NOMO-1 treated with dmso at 0.1 percent for 144 hours (cell line): ENCODE measurements around the gene BRD3.

Experiments used
- DNase-seq: peaks from one replicate; lab custom pipeline; 2025; ENCODE audit not compliant: unreplicated experiment; lab: John Stamatoyannopoulos, UW

The BRD3 gene

DNA sequence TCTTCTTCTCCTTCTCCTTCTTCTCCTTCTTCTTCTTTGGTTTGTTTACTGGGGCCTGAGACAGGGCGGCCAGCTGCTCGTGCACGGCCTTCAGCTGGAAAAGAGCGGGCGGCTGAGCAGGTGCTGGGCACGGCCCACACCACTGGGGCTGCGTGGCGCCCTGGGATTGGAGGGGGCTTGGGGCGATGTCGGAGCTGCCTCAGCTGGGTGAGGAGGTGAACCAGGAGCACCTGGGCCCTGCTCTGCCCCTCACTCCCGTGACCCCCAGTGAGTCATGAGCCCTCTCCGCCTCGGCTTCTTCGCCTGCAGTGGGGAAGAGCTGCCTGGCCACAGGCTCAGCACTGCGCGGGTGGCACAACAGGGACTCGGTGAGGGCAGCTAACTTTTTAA is 27.7 kb downstream of the BRD3 start:
- DNase-seq: no peak

DNA sequence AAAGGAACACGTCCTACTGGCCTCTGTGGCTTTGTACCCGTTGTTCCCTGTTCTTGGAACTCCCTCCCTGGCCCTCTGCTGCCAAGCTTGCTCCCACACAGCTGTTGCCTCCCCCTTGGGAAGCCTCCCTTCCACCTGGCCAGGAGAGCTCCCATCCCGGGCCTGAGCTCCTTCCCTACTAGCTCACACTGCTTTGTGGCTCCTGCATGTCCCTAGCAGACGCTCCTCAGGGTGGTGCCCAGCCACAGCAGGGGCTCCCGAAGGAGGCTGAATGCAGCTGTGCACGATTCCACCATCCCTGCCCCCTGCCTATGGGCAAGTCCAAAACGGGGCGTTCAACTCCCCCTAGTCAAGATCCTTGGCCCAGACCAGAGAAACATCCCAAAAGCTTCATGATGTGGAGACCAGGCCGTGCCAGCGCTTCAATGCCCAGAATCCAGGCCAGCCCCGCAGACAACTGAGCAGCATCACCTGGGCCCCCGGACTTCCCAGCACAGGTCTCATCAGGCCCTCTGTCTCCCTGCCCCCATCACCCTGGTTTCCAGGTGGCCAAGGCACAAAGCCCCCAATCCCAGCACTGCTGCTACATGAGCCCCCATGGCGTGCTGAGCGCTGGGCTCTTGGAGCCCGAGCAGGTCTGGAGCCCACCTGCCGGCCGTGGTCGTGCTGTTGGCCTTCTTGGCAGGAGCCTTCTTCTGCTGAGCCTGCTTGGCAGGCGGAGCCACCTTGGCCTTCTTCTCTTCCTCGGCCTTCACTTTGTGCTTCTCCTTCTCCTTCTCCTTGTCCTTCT is 28.2 kb downstream of the BRD3 start:
- DNase-seq: no peak

DNA sequence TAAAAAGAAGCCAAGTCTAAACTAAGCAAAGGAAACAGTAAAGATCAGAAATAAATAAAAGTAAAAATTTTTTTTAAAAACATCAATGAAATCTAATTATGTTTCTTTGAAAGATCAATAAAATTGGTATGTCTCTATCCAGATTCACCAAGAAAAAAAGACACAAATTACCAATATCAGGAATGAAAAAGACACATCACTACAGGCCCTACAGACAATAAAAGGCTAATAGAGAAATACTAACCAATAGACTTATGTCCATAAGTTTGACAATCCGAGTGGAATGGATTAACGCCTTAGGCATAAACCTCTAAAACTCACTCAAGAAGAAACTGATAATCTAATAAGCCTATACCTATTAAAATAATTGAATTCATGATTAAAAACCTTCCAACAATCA is 30.2 kb downstream of the BRD3 start:
- no peak for DNase-seq

DNA sequence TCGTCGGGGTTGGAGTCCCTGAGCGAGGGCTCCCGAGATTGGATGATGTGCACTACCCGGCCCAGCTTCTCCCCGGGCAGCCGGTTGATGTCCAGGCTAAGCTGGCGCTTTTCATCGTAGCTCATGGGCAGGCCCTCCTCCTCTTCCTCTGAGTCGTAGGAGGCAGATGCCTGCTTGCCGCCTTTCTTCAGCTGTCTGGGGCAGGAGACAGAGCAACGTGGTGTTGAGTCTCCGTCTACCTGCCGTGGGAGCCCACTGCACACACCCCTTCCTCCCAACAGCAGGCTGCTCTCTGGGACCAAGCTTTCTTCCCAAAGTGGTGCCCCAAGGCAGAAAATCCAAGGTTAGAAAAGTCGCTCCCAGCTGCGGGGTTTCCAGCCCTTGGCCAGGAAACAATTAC is 31.7 kb downstream of the BRD3 start:
- DNase-seq: no peak

DNA sequence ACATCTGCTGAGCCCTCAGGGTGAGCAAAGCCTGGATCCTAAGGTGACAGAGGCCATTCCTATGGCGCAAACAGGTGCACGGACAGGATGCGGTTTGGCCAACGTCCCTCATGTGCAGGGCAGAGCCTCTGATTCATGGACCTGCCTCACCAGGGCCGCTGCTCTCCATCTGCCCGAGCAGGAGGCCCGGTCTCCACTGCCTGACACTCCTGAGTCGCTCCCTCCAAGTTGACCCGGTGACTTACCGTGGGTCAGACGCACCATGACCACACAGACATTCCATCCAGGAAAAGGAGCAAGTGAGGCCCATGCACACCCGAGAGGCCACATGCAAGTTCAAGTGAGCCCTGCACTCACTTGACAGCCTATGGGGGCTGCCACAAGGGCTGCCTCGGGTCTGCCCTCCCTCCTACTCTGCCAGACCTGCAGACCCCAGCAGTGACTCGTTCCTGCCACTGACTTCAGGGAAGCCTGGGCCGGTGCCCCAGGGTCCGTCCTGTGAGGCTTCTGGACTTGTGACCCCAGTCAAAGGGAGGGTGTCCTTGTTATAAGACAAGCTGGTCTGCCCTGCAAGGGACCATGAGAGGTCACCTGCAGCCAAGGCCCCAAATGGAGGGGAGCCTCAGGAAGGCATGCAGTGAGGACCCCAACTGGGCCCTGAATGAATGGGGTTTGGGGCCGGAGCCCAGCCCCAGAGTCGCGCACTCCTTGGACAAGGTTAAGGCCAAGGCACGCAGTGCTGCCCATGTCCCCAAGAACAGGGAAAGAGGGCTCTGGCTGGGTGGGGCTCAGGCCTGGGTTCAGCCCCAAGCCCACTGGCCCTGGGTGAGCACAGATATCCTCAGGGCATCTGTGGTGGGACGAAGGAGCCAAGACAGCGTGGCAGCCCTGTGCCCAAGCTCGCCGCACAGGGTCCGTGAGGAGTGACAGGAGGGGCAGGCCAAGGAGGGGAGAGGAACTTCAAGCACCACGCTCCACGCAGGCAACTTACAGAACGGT is 32.5 kb downstream of the BRD3 start:
- no peak for DNase-seq

DNA sequence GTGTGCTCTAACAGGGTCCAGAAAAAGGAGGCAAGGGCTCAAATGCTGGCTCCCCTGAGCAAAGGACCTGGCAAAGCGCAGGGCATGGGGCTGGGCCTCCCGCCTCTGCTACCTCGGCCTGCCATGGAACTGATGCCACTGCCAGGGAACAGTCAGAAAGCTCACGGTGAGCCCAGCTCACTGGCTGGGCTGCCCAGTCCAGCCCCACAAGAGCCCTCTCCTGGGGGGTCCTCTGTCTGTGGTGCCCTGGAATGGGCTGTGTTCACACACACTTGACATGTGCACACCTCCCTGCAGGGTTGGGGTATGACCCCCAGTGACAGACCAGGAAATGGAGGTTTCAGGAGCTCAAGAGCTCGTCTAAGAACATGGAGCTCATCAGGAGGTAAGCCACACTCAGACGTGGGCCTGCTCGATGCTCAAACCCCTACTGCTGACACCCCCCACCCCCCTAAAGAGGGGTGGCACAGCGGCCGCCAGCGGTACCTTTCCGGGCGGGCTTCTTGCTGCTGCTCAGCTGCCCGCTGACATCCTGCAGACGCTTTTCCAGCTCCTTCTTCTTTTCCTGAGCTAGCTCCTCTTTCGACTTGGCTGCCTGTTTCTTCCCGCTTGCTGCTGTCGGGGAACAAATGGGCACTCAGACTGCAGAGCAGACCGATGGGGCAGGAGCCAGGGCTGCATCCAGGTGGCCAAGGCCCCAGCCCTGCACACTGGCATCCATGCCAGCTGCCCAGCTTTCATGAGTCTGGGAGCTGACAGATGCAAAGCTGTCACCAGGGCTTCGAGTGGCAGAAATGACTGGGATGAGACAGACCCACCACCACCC is 33.4 kb downstream of the BRD3 start:
- DNase-seq: no peak

DNA sequence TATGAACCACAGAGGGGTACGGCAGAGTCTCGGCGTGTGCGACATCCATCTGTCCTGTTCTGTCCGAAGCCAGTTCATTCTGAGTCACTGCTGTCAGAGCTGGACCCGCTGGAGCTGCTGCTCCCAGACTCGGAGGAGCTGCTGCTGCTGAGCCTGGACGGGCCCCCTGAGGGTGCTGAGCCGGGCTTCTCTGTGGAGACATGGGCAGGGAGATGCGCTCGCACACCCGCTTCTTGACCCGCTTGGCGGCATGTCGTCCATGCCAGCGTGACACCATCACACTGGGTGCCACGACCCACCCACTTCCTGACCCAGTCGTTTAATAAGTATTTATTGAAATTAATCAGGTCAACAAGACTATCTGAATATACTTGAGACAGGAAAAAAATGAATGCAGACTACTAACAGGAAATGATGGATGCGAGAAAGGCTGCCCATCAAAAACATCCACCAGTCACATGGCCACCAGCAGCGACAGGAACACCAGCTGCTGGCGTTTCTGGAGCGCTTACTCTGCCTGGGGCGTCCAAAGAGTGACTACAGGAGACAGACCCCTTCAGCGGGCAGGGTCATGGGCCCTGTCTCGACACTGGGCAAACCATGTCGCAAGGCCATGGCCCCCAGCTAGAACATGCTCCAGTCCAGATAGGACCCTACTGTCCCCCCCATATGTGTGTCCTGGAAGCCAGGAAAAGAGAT is 34.2 kb downstream of the BRD3 start:
- no peak for DNase-seq

DNA sequence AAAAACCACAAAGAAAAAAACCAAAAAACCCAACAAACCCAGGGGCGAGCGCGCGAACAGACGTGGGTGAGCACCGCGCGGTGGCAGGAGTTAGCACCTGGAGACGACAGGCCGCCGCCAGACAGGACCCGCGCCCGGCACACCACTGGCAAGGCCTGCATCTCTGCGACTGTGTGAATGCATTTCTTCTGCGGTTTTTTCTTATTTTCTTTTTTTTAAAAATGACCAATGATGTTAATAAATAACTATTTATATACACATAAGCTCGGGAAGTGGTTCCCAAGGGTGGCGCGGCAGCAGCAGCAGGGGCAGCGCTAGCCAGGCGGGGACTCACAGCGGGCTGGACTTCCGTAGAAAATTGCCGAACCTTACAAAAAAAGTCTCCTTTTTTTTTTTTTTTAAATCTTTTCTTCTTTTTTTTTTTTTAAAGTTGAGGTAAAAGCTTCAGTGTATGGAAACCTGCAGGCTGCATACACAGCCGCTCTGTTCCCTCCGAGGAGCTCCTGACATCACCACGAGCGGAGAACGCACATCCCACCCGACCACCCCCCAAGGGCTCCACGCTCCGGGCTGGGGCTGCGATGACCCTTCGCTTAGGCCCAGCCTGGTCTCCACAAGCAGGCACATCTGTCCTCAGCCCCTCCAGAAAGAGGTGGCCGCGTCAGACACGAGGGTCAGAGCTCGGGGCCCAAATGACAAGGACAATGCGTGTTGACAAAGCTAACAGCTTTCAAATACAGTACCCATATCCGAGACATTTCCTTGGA is 35.2 kb downstream of the BRD3 start:
- no peak for DNase-seq

DNA sequence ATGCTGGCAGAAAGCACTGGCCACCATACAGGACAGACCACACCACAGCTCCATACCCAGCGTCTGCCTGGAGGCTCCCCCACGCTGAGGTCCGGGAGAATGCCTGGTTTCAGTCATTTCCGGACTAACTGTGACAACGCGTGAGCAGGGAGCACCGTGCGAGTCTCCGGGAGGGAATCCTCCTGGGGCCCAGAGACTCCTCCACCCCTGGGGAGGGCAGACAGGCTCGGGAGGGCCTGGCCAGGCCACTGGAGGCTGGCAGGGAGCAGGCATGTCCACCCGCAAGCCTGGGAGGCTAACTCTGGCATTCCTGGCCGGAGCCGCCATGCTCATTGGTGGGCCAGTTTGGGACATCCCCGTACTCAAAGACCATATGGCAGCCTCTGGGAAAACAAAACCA is 36.0 kb downstream of the BRD3 start:
- no peak for DNase-seq

DNA sequence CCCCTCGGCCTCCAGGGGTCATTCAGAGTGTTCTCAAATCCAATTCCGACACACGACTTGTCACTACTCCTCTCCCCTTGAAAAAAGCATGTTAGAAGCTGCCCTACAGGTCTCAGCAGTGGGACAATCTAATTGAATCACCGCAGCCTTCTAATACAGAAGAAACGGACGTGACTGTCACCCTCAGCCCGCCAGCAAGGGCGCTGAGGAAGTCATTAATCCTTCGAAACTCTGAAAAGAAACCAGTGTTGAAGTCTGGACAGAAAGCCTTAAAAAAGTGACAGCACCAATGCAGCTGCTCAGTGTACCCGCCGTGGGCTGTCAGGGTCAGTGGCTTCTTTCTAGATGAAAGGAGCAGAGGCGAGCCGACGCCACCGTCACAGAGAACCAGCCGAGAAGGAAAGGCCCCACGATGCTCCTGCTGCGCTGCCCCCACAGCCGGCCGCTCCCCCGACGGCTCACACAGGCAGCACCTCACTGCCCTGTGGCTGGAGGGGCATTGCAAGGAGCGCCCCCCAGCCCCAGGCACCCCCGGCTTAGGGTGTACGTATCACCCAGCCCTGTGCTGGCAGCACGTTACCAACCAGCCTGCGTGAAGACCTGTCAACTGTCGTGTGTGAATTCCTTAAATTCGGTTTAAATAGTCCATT is 36.9 kb downstream of the BRD3 start:
- DNase-seq: no peak

DNA sequence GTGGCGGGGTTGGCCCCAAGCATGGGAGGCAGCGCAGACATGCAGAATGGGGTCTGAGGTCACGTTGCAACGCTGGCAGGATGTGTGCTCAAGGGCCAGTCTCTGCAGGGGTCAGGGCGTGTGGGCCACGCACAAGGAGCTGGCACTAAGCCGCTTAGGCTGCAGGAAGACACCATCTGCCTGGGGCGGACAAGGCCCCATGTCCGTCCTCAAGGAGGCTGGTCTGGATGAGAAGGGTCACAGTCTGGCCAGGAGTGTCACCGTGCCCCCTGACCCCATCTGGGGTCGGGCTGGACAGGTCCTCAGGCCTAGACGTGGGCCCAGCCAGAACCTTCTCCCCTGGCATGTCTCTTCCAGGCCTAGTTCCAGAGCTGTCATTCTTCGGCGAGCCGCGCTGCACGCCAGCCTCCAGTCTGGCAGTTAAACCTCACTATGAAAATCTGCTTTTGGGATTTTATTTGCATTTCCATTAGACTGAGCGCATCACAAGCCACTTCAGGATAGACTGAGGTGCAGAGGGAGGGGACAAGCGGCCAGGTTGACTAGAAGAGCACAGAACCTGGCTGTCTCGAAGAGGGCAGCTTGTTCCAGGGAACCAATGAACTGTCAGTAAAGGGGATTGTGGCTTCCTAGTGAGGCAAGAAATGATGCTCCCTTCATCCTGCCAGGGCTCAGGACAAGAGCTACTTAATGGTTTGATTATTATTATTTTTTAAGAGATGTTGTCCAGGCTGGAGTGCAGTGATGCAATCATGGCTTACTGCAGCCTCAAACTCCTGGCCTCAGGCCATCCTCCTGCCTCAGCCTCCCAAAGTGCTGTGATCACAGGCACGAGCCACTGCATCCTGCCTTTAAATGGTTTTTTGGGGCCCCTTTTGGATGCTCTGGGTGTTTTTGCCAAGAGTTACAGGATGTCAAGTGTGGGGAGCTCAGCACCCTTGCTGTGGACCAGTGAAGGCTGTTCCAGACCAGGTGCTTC is 38.3 kb downstream of the BRD3 start:
- no peak for DNase-seq

DNA sequence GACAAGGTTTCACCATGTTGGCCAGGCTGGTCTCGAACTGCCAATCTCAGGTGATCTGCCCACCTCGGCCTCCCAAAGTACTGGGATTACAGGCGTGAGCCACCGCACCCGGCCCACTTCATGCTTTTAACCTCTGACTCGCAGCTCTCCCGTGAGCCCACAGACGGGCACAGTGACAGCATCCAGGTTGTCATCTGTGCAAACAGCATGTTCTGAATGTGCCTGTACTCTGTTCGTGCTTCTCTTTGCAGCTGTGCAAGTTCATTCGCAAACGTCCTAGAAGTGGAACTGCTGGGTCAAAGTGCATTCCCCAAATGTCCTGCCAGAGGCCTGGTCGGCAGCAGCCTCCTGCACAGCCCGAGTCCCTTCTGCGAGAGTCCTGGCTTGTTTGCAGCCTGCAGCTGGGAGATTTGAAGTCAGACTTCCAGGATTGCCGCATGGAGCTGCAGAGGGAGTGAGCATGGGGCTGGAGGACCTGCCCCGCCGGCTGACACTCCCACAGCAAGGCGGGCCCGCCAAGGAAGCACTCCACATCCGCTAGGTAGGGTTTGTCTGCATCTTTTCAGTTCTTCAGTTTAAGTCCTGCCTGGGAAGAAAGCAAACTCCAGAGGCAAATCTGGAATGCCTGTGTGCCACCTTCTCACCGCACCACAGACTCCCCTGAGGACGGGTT is 39.1 kb downstream of the BRD3 start:
- DNase-seq: no peak

DNA sequence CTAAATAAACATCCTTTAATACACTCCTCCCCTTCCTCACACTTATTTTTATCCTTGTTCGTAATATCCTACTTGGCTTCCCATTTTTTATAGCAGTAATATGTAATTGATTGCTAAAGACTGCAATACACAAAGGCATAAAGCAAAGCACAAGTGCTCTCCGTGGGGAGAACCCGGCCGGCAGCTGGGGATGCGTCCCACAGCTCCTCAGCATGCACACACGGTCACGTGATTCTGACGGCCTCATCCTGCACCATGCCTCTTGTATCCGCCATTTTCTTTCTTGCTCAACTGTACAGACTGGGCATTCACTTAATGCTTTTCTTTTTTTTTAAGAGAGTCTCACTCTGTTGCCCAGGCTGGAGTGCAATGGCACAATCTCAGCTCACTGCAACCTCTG is 39.8 kb downstream of the BRD3 start:
- DNase-seq: no peak

DNA sequence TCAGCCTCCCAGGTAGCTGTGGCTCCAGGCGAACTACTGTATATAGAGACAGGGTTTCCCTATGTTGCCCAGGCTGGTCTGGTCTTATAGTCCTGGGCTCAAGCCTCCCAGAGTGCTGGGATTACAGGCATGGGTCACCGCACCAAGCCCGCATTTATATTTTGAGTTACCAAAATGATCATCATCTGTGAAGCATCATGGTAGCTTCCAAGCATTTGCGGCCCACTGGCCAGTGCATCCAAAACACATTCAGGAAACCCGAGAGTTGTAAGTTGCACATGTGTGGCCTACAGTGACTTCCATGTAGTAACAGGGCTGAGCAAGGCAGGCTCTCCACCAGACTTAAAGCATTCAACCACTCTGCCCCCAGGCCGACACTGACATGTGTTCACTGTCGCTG is 40.3 kb downstream of the BRD3 start:
- no peak for DNase-seq

DNA sequence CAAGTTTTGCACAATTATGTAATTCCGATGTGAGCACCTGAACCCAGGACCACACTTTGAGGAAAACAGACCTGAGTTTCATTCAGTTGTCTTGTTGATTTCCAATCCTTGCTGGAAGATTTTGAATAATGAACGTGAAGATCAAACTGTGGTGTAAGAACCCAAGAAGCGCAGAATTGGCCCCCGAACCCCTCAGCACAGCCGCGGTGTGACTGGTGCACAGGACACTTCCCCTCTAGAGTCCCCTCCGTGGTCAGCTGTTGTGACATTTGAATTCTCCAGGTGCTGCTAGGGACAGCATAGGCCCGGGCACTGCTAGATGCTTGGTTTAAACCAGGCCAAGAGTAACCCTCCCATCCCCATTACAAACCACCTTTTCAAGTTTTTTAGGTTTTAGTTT is 40.8 kb downstream of the BRD3 start:
- no peak for DNase-seq

DNA sequence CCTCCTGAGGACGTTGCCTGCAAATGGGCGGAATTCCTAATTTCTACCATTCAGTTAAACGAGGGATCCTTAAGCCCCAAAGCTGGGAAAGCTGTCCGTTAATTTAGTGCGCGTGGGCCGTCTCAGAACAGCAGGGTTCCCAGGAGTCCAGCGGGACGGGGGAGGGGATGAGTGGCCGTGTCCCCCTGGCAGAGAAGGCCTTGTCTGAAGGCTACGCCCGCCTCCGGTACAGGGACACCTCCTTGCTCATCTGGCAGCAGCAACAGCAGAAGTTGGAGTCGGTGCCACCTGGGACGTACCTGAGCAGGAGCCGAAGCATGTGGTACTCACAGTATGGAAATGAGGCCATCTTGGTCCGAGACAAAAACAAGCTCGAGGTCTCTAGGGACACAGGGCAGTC is 41.2 kb downstream of the BRD3 start:
- DNase-seq: no peak

DNA sequence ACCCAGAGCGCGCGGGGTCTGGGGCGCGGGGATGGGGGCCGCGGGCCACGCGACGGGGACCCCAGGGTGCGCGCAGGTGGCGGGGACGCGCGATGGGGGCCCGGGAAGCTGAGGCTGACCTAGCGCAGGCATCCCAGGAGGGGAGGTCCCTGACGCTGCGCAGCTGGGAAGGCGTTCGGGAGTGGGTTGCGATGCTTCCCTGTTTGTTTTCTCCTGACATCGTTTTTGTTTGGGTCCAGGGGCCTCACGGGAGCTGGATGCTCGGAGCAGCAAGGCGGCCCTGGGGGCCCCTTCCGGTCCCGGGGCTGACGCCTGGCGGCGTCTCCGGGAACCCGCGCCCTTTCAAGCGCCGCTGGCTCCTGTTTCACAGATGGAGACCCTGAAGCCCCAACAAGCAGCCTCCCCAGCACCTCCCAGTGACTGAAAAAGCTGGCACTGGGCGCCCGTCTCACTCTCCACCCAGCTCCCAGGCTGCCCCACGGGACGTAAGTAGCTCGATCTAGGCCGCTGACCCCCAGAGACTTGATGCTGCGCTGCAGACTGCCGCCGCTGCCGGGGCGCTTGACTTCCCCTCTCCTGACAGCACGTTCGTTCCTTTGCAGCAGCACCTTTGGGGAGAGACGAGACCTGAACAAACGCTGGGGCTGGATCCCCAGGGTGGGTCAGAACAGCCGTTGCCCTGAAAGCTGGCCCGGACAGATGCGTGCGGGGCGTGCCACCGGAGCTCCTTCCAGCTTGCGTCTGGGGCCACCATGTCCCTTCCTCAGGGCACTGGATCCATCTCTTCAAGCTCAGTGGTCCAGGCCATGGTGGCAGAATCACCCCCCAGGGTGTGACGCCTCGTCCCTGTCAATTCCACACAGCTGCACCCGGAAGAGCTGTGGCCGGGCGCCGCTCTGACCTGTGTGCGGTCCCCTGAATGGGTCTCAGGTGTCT is 42.0 kb downstream of the BRD3 start:
- DNase-seq: peak; percentile 25
